WTC11 (cell line): Measurements from ENCODE around the gene SNRPA1. TPM values are rescaled to one million over a fixed set of nuclear protein-coding genes. Genes with fewer than 3 reads are reported as not detected.

Source experiments
- ATAC-seq: fragments of 200-7000 bp; cut with Tn5 transposase; 2 replicates; pipeline ENCODE4 v1.10.0; 2021; ENCODE audit warnings: mild to moderate bottlenecking, moderate library complexity
- CTCF ChIA-PET: fragments of 300-600 bp; sonication (Branson Sonifier 250); formaldehyde crosslinking; loops from one replicate; lab custom pipeline; 2021; ENCODE audit warnings: antibody characterized with exemption; lab: Charles Lee
- POLR2A ChIA-PET: fragments of 350-600 bp; sonication (Branson Sonifier 250); formaldehyde crosslinking; loops from one replicate; lab custom pipeline; 2021; ENCODE audit warnings: antibody characterized with exemption; lab: Charles Lee
- DNase-seq: peaks from one replicate; pipeline ENCODE4 v3.0.0; 2021; ENCODE audit warnings: low spot score
- H3K27ac Mint-ChIP-seq: 2 replicates; pipeline ENCODE4 v1.8.0; 2021; ENCODE audit warnings: mixed read lengths
- H3K27me3 Mint-ChIP-seq: 2 replicates; pipeline ENCODE4 v1.8.0; 2021; ENCODE audit warnings: low read depth, mild to moderate bottlenecking, moderate library complexity, mixed read lengths
- H3K36me3 Mint-ChIP-seq: 2 replicates; pipeline ENCODE4 v1.8.0; 2021; ENCODE audit warnings: mixed read lengths
- H3K4me1 Mint-ChIP-seq: 2 replicates; pipeline ENCODE4 v1.8.0; 2022; ENCODE audit warnings: mixed read lengths
- H3K4me3 Mint-ChIP-seq: 2 replicates; pipeline ENCODE4 v1.8.0; 2021; ENCODE audit warnings: mild to moderate bottlenecking, moderate library complexity, mixed read lengths
- H3K9me3 Mint-ChIP-seq: 2 replicates; pipeline ENCODE4 v1.8.0; 2021; ENCODE audit warnings: mixed read lengths
- AFF4 ChIP-seq: sonication (generic); formaldehyde crosslinking; IDR thresholded peaks from 2 replicates; pipeline ENCODE4 v1.8.1; 2023; ENCODE audit warnings: mild to moderate bottlenecking, missing genetic modification reagents, borderline replicate concordance
- ATF2 ChIP-seq: sonication (generic); formaldehyde crosslinking; IDR thresholded peaks from 2 replicates; pipeline ENCODE4 v1.8.1; 2022; ENCODE audit warnings: low read depth, missing genetic modification reagents, borderline replicate concordance
- CREB1 ChIP-seq: sonication (generic); formaldehyde crosslinking; IDR thresholded peaks from 2 replicates; pipeline ENCODE4 v1.8.0; 2023; ENCODE audit warnings: mild to moderate bottlenecking, missing genetic modification reagents
- CREM ChIP-seq: sonication (generic); formaldehyde crosslinking; IDR thresholded peaks from 2 replicates; pipeline ENCODE4 v1.8.1; 2022; ENCODE audit warnings: mild to moderate bottlenecking, missing genetic modification reagents, moderate library complexity
- E2F1 ChIP-seq: sonication (generic); formaldehyde crosslinking; IDR thresholded peaks from 2 replicates; pipeline ENCODE4 v1.8.0; 2022; ENCODE audit warnings: mild to moderate bottlenecking, missing genetic modification reagents
- ETV6 ChIP-seq: sonication (generic); formaldehyde crosslinking; IDR thresholded peaks from 2 replicates; pipeline ENCODE4 v1.8.1; 2022; ENCODE audit warnings: mild to moderate bottlenecking, missing genetic modification reagents
- FOXP1 ChIP-seq: sonication (generic); formaldehyde crosslinking; IDR thresholded peaks from 2 replicates; pipeline ENCODE4 v1.8.0; 2022; ENCODE audit warnings: missing genetic modification reagents, mild to moderate bottlenecking, moderate library complexity, borderline replicate concordance
- FOXP4 ChIP-seq: sonication (generic); formaldehyde crosslinking; IDR thresholded peaks from 2 replicates; pipeline ENCODE4 v1.8.0; 2022; ENCODE audit warnings: mild to moderate bottlenecking, missing genetic modification reagents
- HMGA2 ChIP-seq: fragments of 250-450 bp; sonication (Bioruptor Pico); IDR thresholded peaks from 2 replicates; pipeline ENCODE4 v1.4.0; 2021; ENCODE audit warnings: mild to moderate bottlenecking, moderate library complexity
- IRF1 ChIP-seq: sonication (generic); formaldehyde crosslinking; IDR thresholded peaks from 2 replicates; pipeline ENCODE4 v1.8.0; 2023; ENCODE audit warnings: missing genetic modification reagents
- MYBL2 ChIP-seq: sonication (generic); formaldehyde crosslinking; IDR thresholded peaks from 2 replicates; pipeline ENCODE4 v1.8.1; 2023; ENCODE audit warnings: mild to moderate bottlenecking, moderate library complexity, missing genetic modification reagents
- RORB ChIP-seq: fragments of 250-450 bp; sonication (Bioruptor Pico); IDR thresholded peaks from 2 replicates; pipeline ENCODE4 v1.9.0; 2021; ENCODE audit warnings: mild to moderate bottlenecking
- TP53 ChIP-seq: sonication (generic); formaldehyde crosslinking; IDR thresholded peaks from 2 replicates; pipeline ENCODE4 v1.8.1; 2023; ENCODE audit warnings: mild to moderate bottlenecking, missing genetic modification reagents
- USF2 ChIP-seq: sonication (generic); formaldehyde crosslinking; IDR thresholded peaks from 2 replicates; pipeline ENCODE4 v1.8.1; 2023; ENCODE audit warnings: mild to moderate bottlenecking, missing genetic modification reagents, moderate library complexity
- ZNF232 ChIP-seq: sonication (generic); formaldehyde crosslinking; IDR thresholded peaks from 2 replicates; pipeline ENCODE4 v1.8.0; 2022; ENCODE audit warnings: mild to moderate bottlenecking, missing genetic modification reagents
- ZNF263 ChIP-seq: sonication (generic); formaldehyde crosslinking; IDR thresholded peaks from 2 replicates; pipeline ENCODE4 v1.8.1; 2022; ENCODE audit warnings: low read depth, mild to moderate bottlenecking, moderate library complexity, missing genetic modification reagents
- ZNF281 ChIP-seq: sonication (generic); formaldehyde crosslinking; IDR thresholded peaks from 2 replicates; pipeline ENCODE4 v1.8.0; 2023; ENCODE audit warnings: mild to moderate bottlenecking, missing genetic modification reagents
- ZNF671 ChIP-seq: fragments of 250-450 bp; sonication (Bioruptor Pico); IDR thresholded peaks from 2 replicates; pipeline ENCODE4 v1.8.0; 2021; ENCODE audit warnings: mild to moderate bottlenecking
- total RNA-seq: library from RNA; stranded (reverse); gene quantifications from 3 replicates; pipeline ENCODE4 v1.2.3, GENCODE V29; 2021

SNRPA1 gene
- total RNA-seq, 1 experiment from 2014 or later: 170 TPM

- TF ChIP-seq FOXP4 (CRISPR knock-in tag) (peak; percentile 98), MYBL2 (peak; percentile 92), AFF4 (CRISPR knock-in tag) (no peak), CREM (CRISPR knock-in tag) (peak; percentile 74; the same call in 1 of the 2 replicates), ZNF671 (CRISPR knock-in tag) (no peak), USF2 (CRISPR knock-in tag) (peak; percentile 38; the same call in 1 of the 2 replicates), ZNF263 (CRISPR knock-in tag) (no peak), IRF1 (CRISPR knock-in tag) (peak; percentile 76; the same call in 1 of the 2 replicates), ETV6 (CRISPR knock-in tag) (peak; percentile 97), TP53 (CRISPR knock-in tag) (0 out of 2 replicates have a peak, but pooled peaks have one; percentile 81), CREB1 (CRISPR knock-in tag) (no peak; the same call in 1 of the 2 replicates), FOXP1 (CRISPR knock-in tag) (peak; percentile 94; the same call in 1 of the 2 replicates), ZNF232 (peak; percentile 72; the same call in 1 of the 2 replicates), HMGA2 (CRISPR knock-in tag) (no peak)
Observed at GRCh38 chr15:101294731-101295606, at the start of gene SNRPA1 (continued).

GRCh38 chr15:101342056-101342455 lies 47.0 kb upstream of the SNRPA1 start:
- no peaks in the 10 kb centered on the region for H3K9me3 Mint-ChIP-seq
- ChIA-PET POLR2A (no interaction called here), CTCF (no interaction called here)
- no peak overlapping the region for H3K4me3 Mint-ChIP-seq
- no peaks in the 10 kb centered on the region for H3K4me1 Mint-ChIP-seq
- DNase-seq: no peak
- peaks cover 13% of the 10 kb centered on the region for H3K27me3 Mint-ChIP-seq
- ATAC-seq: no peak
- TF ChIP-seq RORB (CRISPR knock-in tag): no peak
- no peak for TF ChIP-seq E2F1
- no peak for TF ChIP-seq ATF2 (CRISPR knock-in tag)
- no peak for TF ChIP-seq ZNF281
- H3K27ac Mint-ChIP-seq: no peak overlapping the region
- no peaks in the 10 kb centered on the region for H3K36me3 Mint-ChIP-seq
